Ishikawa (cell line): ENCODE results near the gene TES.

Experiments used
- CEBPB ChIP-seq: IDR thresholded peaks from 2 replicates; pipeline ENCODE4 v1.6.1; 2012
- CREB1 ChIP-seq: IDR thresholded peaks from 2 replicates; pipeline ENCODE4 v1.6.1; 2012; ENCODE audit warnings: low read depth
- EGR1 ChIP-seq: IDR thresholded peaks from 2 replicates; pipeline ENCODE4 v1.6.1; 2012
- EP300 ChIP-seq: IDR thresholded peaks from 2 replicates; pipeline ENCODE4 v1.6.1; 2012; ENCODE audit warnings: borderline replicate concordance
- FOXM1 ChIP-seq: IDR thresholded peaks from 2 replicates; pipeline ENCODE4 v1.6.1; 2012; ENCODE audit warnings: low read depth, borderline replicate concordance
- NFIC ChIP-seq: IDR thresholded peaks from 2 replicates; pipeline ENCODE4 v1.6.1; 2012
- RAD21 ChIP-seq: IDR thresholded peaks from 2 replicates; pipeline ENCODE4 v1.6.1; 2012; ENCODE audit warnings: low read depth
- TAF1 ChIP-seq: IDR thresholded peaks from 2 replicates; pipeline ENCODE4 v1.6.1; 2012; ENCODE audit warnings: low read depth, mild to moderate bottlenecking
- TCF12 ChIP-seq: IDR thresholded peaks from 2 replicates; pipeline ENCODE4 v1.6.1; 2012; ENCODE audit warnings: low read depth
- TEAD4 ChIP-seq: IDR thresholded peaks from 2 replicates; pipeline ENCODE4 v1.6.1; 2012
- YY1 ChIP-seq: IDR thresholded peaks from 2 replicates; pipeline ENCODE4 v1.6.1; 2012; ENCODE audit warnings: low read depth
- ZBTB7A ChIP-seq: IDR thresholded peaks from 2 replicates; pipeline ENCODE4 v1.6.1; 2012; ENCODE audit warnings: low read depth
- TF ChIP-seq, protein P1 (sequence below): IDR thresholded peaks from 2 replicates; pipeline ENCODE4 v1.6.1; 2012; ENCODE audit warnings: low read depth, mild to moderate bottlenecking
- TF ChIP-seq, protein P2 (sequence below): IDR thresholded peaks from 2 replicates; pipeline ENCODE4 v1.6.1; 2012
- TF ChIP-seq, protein P3 (sequence below): IDR thresholded peaks from 2 replicates; pipeline ENCODE4 v1.6.1; 2012

TES gene

DNA sequence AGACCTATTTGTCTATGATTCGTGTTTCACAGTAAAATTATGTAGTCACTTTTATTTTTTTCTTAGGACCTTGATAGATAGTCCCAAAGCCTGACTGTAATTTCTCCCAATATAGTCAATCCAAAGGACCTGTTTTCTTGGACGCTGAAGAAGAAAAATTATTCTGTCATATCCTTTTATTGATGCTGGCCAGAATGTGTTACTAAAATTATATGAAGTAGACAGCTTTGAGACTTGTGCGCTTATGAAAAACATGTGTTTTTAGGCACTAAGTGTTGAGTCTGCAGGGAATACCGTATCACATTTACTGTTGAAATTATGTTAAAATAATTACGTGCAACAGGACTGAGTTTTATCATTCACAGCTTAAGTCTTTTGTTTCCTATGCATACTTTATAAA is 17.9 kb downstream of the TES start:
- TF ChIP-seq, protein P1, sequence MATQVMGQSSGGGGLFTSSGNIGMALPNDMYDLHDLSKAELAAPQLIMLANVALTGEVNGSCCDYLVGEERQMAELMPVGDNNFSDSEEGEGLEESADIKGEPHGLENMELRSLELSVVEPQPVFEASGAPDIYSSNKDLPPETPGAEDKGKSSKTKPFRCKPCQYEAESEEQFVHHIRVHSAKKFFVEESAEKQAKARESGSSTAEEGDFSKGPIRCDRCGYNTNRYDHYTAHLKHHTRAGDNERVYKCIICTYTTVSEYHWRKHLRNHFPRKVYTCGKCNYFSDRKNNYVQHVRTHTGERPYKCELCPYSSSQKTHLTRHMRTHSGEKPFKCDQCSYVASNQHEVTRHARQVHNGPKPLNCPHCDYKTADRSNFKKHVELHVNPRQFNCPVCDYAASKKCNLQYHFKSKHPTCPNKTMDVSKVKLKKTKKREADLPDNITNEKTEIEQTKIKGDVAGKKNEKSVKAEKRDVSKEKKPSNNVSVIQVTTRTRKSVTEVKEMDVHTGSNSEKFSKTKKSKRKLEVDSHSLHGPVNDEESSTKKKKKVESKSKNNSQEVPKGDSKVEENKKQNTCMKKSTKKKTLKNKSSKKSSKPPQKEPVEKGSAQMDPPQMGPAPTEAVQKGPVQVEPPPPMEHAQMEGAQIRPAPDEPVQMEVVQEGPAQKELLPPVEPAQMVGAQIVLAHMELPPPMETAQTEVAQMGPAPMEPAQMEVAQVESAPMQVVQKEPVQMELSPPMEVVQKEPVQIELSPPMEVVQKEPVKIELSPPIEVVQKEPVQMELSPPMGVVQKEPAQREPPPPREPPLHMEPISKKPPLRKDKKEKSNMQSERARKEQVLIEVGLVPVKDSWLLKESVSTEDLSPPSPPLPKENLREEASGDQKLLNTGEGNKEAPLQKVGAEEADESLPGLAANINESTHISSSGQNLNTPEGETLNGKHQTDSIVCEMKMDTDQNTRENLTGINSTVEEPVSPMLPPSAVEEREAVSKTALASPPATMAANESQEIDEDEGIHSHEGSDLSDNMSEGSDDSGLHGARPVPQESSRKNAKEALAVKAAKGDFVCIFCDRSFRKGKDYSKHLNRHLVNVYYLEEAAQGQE, result no peak
- TF ChIP-seq, protein P2, sequence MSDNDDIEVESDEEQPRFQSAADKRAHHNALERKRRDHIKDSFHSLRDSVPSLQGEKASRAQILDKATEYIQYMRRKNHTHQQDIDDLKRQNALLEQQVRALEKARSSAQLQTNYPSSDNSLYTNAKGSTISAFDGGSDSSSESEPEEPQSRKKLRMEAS, result no peak
- no peak for TF ChIP-seq EGR1
- TF ChIP-seq, protein P3, sequence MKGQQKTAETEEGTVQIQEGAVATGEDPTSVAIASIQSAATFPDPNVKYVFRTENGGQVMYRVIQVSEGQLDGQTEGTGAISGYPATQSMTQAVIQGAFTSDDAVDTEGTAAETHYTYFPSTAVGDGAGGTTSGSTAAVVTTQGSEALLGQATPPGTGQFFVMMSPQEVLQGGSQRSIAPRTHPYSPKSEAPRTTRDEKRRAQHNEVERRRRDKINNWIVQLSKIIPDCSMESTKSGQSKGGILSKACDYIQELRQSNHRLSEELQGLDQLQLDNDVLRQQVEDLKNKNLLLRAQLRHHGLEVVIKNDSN, result no peak
- no peak for TF ChIP-seq YY1
- no peak for TF ChIP-seq RAD21
- no peak for TF ChIP-seq CREB1
- no peak for TF ChIP-seq CEBPB
- no peak for TF ChIP-seq ZBTB7A

DNA sequence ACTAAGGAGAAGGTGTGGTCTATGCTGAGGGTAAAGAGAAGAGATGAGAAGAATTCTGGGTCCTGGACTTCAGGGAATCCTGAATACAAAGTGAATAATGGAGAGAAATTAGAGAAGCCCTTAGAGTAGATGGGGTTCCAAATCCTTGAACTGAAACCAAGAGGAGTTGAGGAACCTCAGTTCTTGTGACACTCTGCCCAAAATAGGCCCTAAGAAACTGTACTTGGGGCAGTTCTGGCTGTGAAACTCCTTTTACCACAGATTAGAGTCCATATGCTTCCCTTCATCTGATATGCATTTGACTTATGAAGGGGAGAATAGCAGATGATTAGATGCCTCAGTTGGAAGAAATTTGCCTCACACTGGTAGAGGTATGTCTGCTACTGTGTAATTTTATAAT is 19.0 kb downstream of the TES start:
- TF ChIP-seq ZBTB7A (no peak), YY1 (no peak), TEAD4 (no peak), CREB1 (no peak), CEBPB (no peak), FOXM1 (no peak), EP300 (no peak), TCF12 (no peak), NFIC (no peak), TAF1 (no peak), EGR1 (no peak)
- TF ChIP-seq, protein P1, result no peak

GRCh38 chr7:116230191-116231005 is 20.1 kb downstream of the TES start:
- no peak for TF ChIP-seq ZBTB7A

DNA sequence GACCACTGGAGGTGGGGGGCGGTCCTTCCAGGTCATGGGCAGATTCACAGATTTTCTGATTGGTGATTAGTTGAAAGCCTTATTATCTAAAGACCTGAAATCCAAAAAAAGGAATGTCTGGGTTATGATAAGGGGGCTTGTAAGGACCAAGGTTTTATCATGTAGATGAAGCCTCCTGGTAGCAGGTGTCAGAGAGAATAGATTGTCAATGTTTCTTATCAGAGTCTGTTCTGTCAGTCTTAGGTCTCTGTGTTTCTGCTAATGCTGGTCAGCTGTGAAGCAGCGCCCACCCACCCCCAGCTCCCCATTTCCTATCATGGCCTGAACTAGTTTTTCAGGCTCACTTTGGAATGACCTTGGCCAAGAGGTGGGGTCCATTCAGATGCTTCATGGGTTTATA is 21.2 kb downstream of the TES start:
- TF ChIP-seq CREB1 (no peak), FOXM1 (no peak), NFIC (no peak), EP300 (no peak), ZBTB7A (no peak), CEBPB (no peak), TAF1 (no peak)
- TF ChIP-seq, protein P2, result no peak
- TF ChIP-seq, protein P3, result no peak

GRCh38 chr7:116231949-116232348 is 21.6 kb downstream of the TES start:
- TF ChIP-seq, protein P3, result no peak
- no peak for TF ChIP-seq TCF12
- TF ChIP-seq, protein P2, result no peak

DNA sequence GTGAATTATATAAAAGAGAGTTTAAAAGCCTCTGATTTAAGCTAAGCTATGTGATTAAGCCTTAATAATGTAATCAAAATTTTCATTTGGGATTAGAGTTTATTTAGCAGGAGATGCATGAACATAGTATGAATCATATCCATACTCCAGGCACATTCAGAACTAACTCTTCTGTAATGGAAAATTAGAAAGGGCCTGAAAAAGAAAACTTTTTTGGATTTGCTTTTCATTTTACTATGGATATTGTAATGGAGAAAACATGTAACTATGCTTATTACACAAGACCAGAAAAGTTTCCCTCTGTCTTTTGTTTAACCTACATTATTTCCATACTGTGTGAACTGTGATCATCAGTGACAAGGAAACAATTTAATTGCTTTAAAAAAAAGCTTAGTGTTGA is 22.0 kb downstream of the TES start:
- TF ChIP-seq ZBTB7A (no peak), NFIC (no peak), EGR1 (no peak), TCF12 (no peak), RAD21 (no peak), CREB1 (no peak), EP300 (no peak), TAF1 (no peak), FOXM1 (no peak), CEBPB (no peak), YY1 (no peak)
- TF ChIP-seq, protein P1, result no peak
- TF ChIP-seq, protein P2, result no peak
- TF ChIP-seq, protein P3, result no peak
